H9 (cell line): ENCODE data around the gene SIRT6. TPM values are rescaled to one million over a fixed set of nuclear protein-coding genes. Genes with fewer than 3 reads are reported as not detected.

ENCODE experiments used
- DNase-seq: peaks from one replicate; pipeline ENCODE4 v3.0.0-alpha.2; 2017
- H2AFZ ChIP-seq: one replicate; pipeline ENCODE4 v1.6.1; 2013; ENCODE audit warnings: mild to moderate bottlenecking, low read length, control low read depth, moderate library complexity
- H2AK5ac ChIP-seq: 2 replicates; pipeline ENCODE4 v1.6.1; 2013; ENCODE audit warnings: low read length, control low read depth, mixed read lengths; ENCODE audit not compliant: insufficient read length
- H2BK120ac ChIP-seq: one replicate; pipeline ENCODE4 v1.6.1; 2013; ENCODE audit warnings: low read depth, mild to moderate bottlenecking, low read length, control low read depth, inconsistent platforms; ENCODE audit not compliant: poor library complexity, severe bottlenecking
- H2BK12ac ChIP-seq: 2 replicates; pipeline ENCODE4 v1.6.1; 2013; ENCODE audit warnings: low read length, control low read depth, mixed read lengths, low read depth; ENCODE audit not compliant: insufficient read length
- H2BK15ac ChIP-seq: 2 replicates; pipeline ENCODE4 v1.6.1; 2013; ENCODE audit warnings: low read depth, low read length, control low read depth
- H2BK20ac ChIP-seq: one replicate; pipeline ENCODE4 v1.6.1; 2013; ENCODE audit warnings: low read depth, mild to moderate bottlenecking, low read length, control low read depth, inconsistent platforms; ENCODE audit not compliant: poor library complexity, severe bottlenecking
- H2BK5ac ChIP-seq: 2 replicates; pipeline ENCODE4 v1.6.1; 2013; ENCODE audit warnings: low read length, control low read depth, mixed read lengths; ENCODE audit not compliant: insufficient read length
- H3K14ac ChIP-seq: 2 replicates; pipeline ENCODE4 v1.6.1; 2013; ENCODE audit warnings: low read length, control low read depth; ENCODE audit not compliant: insufficient read depth
- H3K18ac ChIP-seq: 2 replicates; pipeline ENCODE4 v1.6.1; 2013; ENCODE audit warnings: low read depth, mild to moderate bottlenecking, mixed read lengths, low read length, control low read depth; ENCODE audit not compliant: insufficient read length
- H3K23ac ChIP-seq: 2 replicates; pipeline ENCODE4 v1.6.1; 2013; ENCODE audit warnings: low read length, control low read depth, mixed read lengths, low read depth; ENCODE audit not compliant: insufficient read length
- H3K23me2 ChIP-seq: 2 replicates; pipeline ENCODE4 v1.6.1; 2013; ENCODE audit warnings: low read depth, mild to moderate bottlenecking, mixed read lengths, low read length, control low read depth; ENCODE audit not compliant: insufficient read length, poor library complexity, severe bottlenecking
- H3K27ac ChIP-seq: 2 replicates; pipeline ENCODE4 v1.5.1; 2013; ENCODE audit warnings: low read length, control low read depth, mixed read lengths, low read depth; ENCODE audit not compliant: insufficient read length
- H3K27me3 ChIP-seq: 2 replicates; pipeline ENCODE4 v1.6.1; 2013; ENCODE audit warnings: low read length, control low read depth, inconsistent platforms; ENCODE audit not compliant: insufficient read depth
- H3K4ac ChIP-seq: 2 replicates; pipeline ENCODE4 v1.6.1; 2013; ENCODE audit warnings: low read depth, mild to moderate bottlenecking, control low read depth, inconsistent platforms, low read length, moderate library complexity
- H3K4me1 ChIP-seq: 2 replicates; pipeline ENCODE4 v1.6.1; 2013; ENCODE audit warnings: low read length, control low read depth, inconsistent platforms; ENCODE audit not compliant: insufficient read depth
- H3K4me2 ChIP-seq: 2 replicates; pipeline ENCODE4 v1.6.1; 2013; ENCODE audit warnings: low read length, control low read depth, mixed read lengths; ENCODE audit not compliant: insufficient read length, insufficient read depth
- H3K56ac ChIP-seq: 2 replicates; pipeline ENCODE4 v1.6.1; 2013; ENCODE audit warnings: low read depth, mild to moderate bottlenecking, mixed read lengths, low read length, control low read depth; ENCODE audit not compliant: insufficient read length
- H3K79me1 ChIP-seq: 2 replicates; pipeline ENCODE4 v1.6.1; 2013; ENCODE audit warnings: low read depth, mild to moderate bottlenecking, moderate library complexity, low read length, control low read depth, inconsistent platforms; ENCODE audit not compliant: insufficient read depth, poor library complexity, severe bottlenecking
- H3K79me2 ChIP-seq: 2 replicates; pipeline ENCODE4 v1.6.1; 2013; ENCODE audit warnings: low read length, control low read depth, inconsistent platforms; ENCODE audit not compliant: insufficient read depth
- H3K9ac ChIP-seq: 2 replicates; pipeline ENCODE4 v1.6.1; 2013; ENCODE audit warnings: low read length, control low read depth, mixed read lengths; ENCODE audit not compliant: insufficient read length; ENCODE audit errors: extremely low read depth
- H3K9me3 ChIP-seq: one replicate; pipeline ENCODE4 v1.6.1; 2013; ENCODE audit warnings: low read depth, low read length, inconsistent platforms; ENCODE audit not compliant: control insufficient read depth
- H3T11ph ChIP-seq: one replicate; pipeline ENCODE4 v1.6.1; 2013; ENCODE audit warnings: mild to moderate bottlenecking, low read length, control low read depth, inconsistent platforms
- H4K20me1 ChIP-seq: one replicate; pipeline ENCODE4 v1.6.1; 2013; ENCODE audit not compliant: control insufficient read depth, insufficient read length, insufficient read depth
- H4K5ac ChIP-seq: 2 replicates; pipeline ENCODE4 v1.6.1; 2013; ENCODE audit warnings: low read depth, mild to moderate bottlenecking, mixed read lengths, low read length, control low read depth; ENCODE audit not compliant: insufficient read length
- H4K8ac ChIP-seq: replicated peaks from 2 replicates; pipeline ENCODE4 v1.6.1; 2013; ENCODE audit warnings: low read length, control low read depth, mixed read lengths, low read depth; ENCODE audit not compliant: insufficient read length
- H4K91ac ChIP-seq: 2 replicates; pipeline ENCODE4 v1.6.1; 2013; ENCODE audit warnings: low read depth, mild to moderate bottlenecking, moderate library complexity, mixed read lengths, low read length, control low read depth; ENCODE audit not compliant: insufficient read length
- H3K27ac Mint-ChIP-seq, 3 experiments: 2 replicates in 2 of 3; 3 replicates in 1 of 3; pipeline ENCODE4 v1.8.0; 2020 to 2021; ENCODE audit warnings: mixed read lengths in 3 of 3, mild to moderate bottlenecking in 1 of 3, moderate library complexity in 1 of 3
- H3K27me3 Mint-ChIP-seq: 2 replicates; pipeline ENCODE4 v1.8.0; 2021; ENCODE audit warnings: low read depth, mild to moderate bottlenecking, moderate library complexity, mixed read lengths
- H3K36me3 Mint-ChIP-seq, 3 experiments: 2 replicates in 2 of 3; 3 replicates in 1 of 3; pipeline ENCODE4 v1.8.0; 2020 to 2021; ENCODE audit warnings: low read depth in 3 of 3, mixed read lengths in 3 of 3; ENCODE audit not compliant: insufficient read depth in 1 of 3
- H3K4me1 Mint-ChIP-seq, 2 experiments: 2 replicates each; pipeline ENCODE4 v1.8.0; 2020; ENCODE audit warnings: mixed read lengths in 2 of 2
- H3K4me3 Mint-ChIP-seq, 2 experiments: 2 replicates in 1 of 2; 3 replicates in 1 of 2; pipeline ENCODE4 v1.8.0; 2020 to 2021; ENCODE audit warnings: mild to moderate bottlenecking in 2 of 2, mixed read lengths in 2 of 2, moderate library complexity in 1 of 2
- H3K9me3 Mint-ChIP-seq, 2 experiments: 2 replicates in 1 of 2; 3 replicates in 1 of 2; pipeline ENCODE4 v1.8.0; 2020; ENCODE audit warnings: mild to moderate bottlenecking in 2 of 2, mixed read lengths in 2 of 2, moderate library complexity in 1 of 2
- WGBS: extraction: QIAGEN DNeasy Blood & Tissue Kit; methylation state at CpG from one replicate; pipeline ENCODE4 v1.1.7; 2013; ENCODE audit warnings: missing lambda C conversion rate, low lambda C conversion rate, mixed read lengths; ENCODE audit not compliant: insufficient read length; ENCODE audit errors: extremely low coverage; 5-methylcytosine and 5-hydroxymethylcytosine counted together
- total RNA-seq: library from RNA; stranded (reverse); gene quantifications from 2 replicates; pipeline ENCODE4 v1.2.1, GENCODE V29; 2021
- TF ChIP-seq, protein P1 (sequence below): fragments of 200-600 bp; sonication (generic); conservative IDR thresholded peaks from 3 replicates; pipeline ENCODE4 v1.8.0; 2021; ENCODE audit warnings: antibody characterized with exemption, mild to moderate bottlenecking

The SIRT6 gene
- total RNA-seq, 1 experiment from 2014 or later = 24.9 TPM

DNA sequence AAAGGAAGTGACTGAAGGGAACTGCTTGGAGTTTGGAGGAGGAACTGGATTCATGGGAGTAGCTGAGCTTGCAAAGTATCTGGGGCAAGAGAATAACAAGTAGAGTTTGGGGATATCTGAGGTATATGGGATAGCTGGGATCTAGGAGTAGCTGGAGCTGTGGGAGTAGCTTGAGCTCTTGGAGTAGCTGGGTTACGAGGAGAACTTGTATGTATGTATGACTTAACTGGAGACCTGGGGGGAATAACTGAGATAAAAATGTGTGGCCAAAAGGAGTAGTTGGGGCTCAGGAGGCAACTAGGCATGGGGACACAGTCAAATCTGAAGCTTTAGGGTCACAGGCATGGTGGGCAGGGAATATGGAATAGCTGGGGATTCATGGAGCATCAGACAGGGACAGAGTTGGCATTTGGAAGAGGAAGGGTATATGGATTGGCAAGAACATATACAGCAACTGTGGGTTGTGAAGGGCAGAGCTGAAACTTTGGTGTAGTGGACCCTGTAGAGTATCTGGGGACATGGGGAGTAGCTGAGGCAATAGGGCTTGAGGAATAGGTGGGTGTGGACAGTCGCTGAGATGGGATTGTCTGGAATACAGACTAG, 18.7 kb upstream of the SIRT6 start:
- H3K4ac ChIP-seq = no peak overlapping the region
- H3K36me3 Mint-ChIP-seq = no peaks in the 10 kb centered on the region; a peak in 3 of 7 replicates
- no peaks in the 10 kb centered on the region for H3K23me2 ChIP-seq
- no CpG with 5 or more reads among the region's 2 CpGs for WGBS
- H3K4me3 Mint-ChIP-seq = no peak overlapping the region
- H3K9me3 Mint-ChIP-seq = peaks cover 8 to 9% of the 10 kb centered on the region in 2 experiments; a peak in 3 of 5 replicates
- H4K20me1 ChIP-seq = no peaks in the 10 kb centered on the region
- no peak overlapping the region for H3K27ac Mint-ChIP-seq
- DNase-seq = no peak
- no peak overlapping the region for H3T11ph ChIP-seq
- no peaks in the 10 kb centered on the region for H3K79me1 ChIP-seq
- peaks cover 56% of the 10 kb centered on the region for H3K27me3 Mint-ChIP-seq
- no peaks in the 10 kb centered on the region for H3K4me1 ChIP-seq
- H4K5ac ChIP-seq = no peak overlapping the region
- no peak overlapping the region for H3K9ac ChIP-seq
- peaks cover 7 to 18% of the 10 kb centered on the region in 2 experiments for H3K4me1 Mint-ChIP-seq
- no peak overlapping the region for H3K18ac ChIP-seq
- no peak overlapping the region for H3K14ac ChIP-seq
- H2AFZ ChIP-seq = no peak overlapping the region
- H3K9me3 ChIP-seq = no peaks in the 10 kb centered on the region
- H2BK15ac ChIP-seq = no peak overlapping the region
- no peak overlapping the region for H2AK5ac ChIP-seq
- H4K8ac ChIP-seq = no peak overlapping the region
- H4K91ac ChIP-seq = no peak overlapping the region
- H3K79me2 ChIP-seq = no peaks in the 10 kb centered on the region
- H3K23ac ChIP-seq = no peak overlapping the region
- no peak overlapping the region for H2BK5ac ChIP-seq
- no peak overlapping the region for H2BK12ac ChIP-seq
- no peak overlapping the region for H2BK20ac ChIP-seq
- no peak overlapping the region for H3K56ac ChIP-seq
- H3K4me2 ChIP-seq = no peak overlapping the region
- no peak overlapping the region for H2BK120ac ChIP-seq
- peaks cover 3% of the 10 kb centered on the region; the same call in 1 of the 2 replicates for H3K27me3 ChIP-seq
- no peak overlapping the region for H3K27ac ChIP-seq
- TF ChIP-seq, protein P1, sequence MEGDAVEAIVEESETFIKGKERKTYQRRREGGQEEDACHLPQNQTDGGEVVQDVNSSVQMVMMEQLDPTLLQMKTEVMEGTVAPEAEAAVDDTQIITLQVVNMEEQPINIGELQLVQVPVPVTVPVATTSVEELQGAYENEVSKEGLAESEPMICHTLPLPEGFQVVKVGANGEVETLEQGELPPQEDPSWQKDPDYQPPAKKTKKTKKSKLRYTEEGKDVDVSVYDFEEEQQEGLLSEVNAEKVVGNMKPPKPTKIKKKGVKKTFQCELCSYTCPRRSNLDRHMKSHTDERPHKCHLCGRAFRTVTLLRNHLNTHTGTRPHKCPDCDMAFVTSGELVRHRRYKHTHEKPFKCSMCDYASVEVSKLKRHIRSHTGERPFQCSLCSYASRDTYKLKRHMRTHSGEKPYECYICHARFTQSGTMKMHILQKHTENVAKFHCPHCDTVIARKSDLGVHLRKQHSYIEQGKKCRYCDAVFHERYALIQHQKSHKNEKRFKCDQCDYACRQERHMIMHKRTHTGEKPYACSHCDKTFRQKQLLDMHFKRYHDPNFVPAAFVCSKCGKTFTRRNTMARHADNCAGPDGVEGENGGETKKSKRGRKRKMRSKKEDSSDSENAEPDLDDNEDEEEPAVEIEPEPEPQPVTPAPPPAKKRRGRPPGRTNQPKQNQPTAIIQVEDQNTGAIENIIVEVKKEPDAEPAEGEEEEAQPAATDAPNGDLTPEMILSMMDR = no peak
